ENCODE measurements around the gene LGALS3. TPM values are rescaled to one million over a fixed set of nuclear protein-coding genes. Genes with fewer than 3 reads are reported as not detected.

The LGALS3 gene
- total RNA-seq, 4 donors from 2014 or later: 68.0 to 124 (median 80.6) TPM

DNA sequence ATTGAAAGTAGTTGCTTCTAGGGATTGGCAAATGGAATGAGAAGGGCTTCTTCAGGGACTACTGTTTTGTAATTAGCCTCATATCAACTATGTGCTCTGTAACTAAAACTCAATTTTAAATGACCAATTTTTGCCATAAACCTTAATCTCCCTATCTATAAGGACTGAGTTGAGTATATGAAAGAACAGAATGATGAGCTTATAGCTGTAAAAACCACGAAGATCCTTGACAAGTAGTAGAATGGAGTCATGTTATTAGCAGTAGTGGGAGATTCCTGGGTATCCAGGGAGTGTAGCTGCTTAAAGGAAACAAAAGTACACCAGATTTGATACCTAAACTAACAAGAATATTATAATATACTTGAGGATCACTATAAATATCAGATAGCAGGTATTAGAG lies 28.0 kb downstream of the LGALS3 start:
- no peak overlapping the region for H3K27ac ChIP-seq
- no peak for DNase-seq
- TF ChIP-seq, protein P1, sequence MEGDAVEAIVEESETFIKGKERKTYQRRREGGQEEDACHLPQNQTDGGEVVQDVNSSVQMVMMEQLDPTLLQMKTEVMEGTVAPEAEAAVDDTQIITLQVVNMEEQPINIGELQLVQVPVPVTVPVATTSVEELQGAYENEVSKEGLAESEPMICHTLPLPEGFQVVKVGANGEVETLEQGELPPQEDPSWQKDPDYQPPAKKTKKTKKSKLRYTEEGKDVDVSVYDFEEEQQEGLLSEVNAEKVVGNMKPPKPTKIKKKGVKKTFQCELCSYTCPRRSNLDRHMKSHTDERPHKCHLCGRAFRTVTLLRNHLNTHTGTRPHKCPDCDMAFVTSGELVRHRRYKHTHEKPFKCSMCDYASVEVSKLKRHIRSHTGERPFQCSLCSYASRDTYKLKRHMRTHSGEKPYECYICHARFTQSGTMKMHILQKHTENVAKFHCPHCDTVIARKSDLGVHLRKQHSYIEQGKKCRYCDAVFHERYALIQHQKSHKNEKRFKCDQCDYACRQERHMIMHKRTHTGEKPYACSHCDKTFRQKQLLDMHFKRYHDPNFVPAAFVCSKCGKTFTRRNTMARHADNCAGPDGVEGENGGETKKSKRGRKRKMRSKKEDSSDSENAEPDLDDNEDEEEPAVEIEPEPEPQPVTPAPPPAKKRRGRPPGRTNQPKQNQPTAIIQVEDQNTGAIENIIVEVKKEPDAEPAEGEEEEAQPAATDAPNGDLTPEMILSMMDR (IDR thresholded peaks at IDR 0.05 in 4 of 5, conservative IDR thresholded peaks at IDR 0.05 in 1 of 5): no peak
- no peak for TF ChIP-seq POLR2A (IDR thresholded peaks at IDR 0.05)
- no peak overlapping the region for H3K4me3 ChIP-seq
- no peak for ATAC-seq
- in situ Hi-C loops (cut with MboI; ENCODE audit: low sequenced_read_pairs in 4 of 4): loop anchor here in 3 of 4 donors (5.0 kb wide), 1 partner anchor 65 kb away; no protein-coding TSS in a partner anchor
- no peaks in the 10 kb centered on the region for H3K4me1 ChIP-seq
- H3K36me3 ChIP-seq: no peaks in the 10 kb centered on the region
- H3K27me3 ChIP-seq: no peaks in the 10 kb centered on the region
- no peaks in the 10 kb centered on the region for H3K9me3 ChIP-seq
- intact Hi-C loops (cut with DNase I; ENCODE audit: low total_unique reads): no loop called here

DNA sequence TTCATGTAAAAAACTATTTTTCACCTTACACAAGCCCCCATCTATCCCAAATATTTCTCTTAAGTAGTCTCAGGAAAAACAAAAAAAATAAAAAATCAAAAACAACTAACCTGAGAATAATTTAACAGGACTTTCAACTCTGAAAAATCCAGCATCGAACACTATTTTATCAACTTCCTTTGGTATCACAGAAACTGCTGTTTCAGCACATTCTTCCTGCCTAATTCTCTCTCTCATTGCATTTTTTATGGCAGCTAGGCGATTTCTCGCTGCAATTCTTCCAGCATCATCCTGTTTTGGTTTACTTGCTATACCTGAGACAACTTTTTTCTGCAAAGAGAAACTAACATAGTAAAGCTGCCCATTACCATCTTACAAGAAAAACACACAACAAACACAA lies 29.4 kb downstream of the LGALS3 start:
- Histone ChIP-seq H3K9me3 (no peaks in the 10 kb centered on the region), H3K36me3 (no peaks in the 10 kb centered on the region), H3K4me1 (no peaks in the 10 kb centered on the region), H3K4me3 (no peak overlapping the region), H3K27me3 (no peaks in the 10 kb centered on the region), H3K27ac (no peak overlapping the region)
- ATAC-seq (no peak), DNase-seq (no peak)
- no peak for TF ChIP-seq POLR2A (IDR thresholded peaks at IDR 0.05)
- TF ChIP-seq, protein P1 (IDR thresholded peaks at IDR 0.05 in 4 of 5, conservative IDR thresholded peaks at IDR 0.05 in 1 of 5): no peak
- intact Hi-C loops (cut with DNase I; ENCODE audit: low total_unique reads) (no loop called here), in situ Hi-C loops (cut with MboI; ENCODE audit: low sequenced_read_pairs in 4 of 4) (loop anchor here in 3 of 4 donors (5.0 kb wide), 1 partner anchor 66 kb away; no protein-coding TSS in a partner anchor)

DNA sequence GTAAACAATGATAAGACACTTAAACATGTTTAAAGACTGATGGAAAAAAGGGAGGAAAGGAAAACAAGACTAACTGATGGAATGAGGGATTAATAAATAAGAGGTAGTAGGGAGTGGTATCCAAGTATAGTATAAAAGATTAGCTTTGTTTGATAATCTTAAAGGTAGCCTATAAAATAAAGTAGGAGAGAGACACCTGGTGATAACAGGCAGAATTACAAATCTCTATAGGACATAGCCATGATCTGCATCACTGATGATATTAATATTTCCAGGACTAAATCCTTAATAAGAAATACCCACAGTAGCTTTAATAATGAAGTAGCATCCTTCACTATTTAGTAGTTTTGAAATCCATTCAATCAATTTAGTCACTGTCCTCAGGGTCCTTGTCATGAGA lies 31.9 kb downstream of the LGALS3 start:
- Histone ChIP-seq H3K4me1 (no peaks in the 10 kb centered on the region), H3K27ac (no peak overlapping the region), H3K4me3 (no peak overlapping the region), H3K27me3 (no peaks in the 10 kb centered on the region), H3K36me3 (no peaks in the 10 kb centered on the region), H3K9me3 (no peaks in the 10 kb centered on the region)
- intact Hi-C loops (cut with DNase I; ENCODE audit: low total_unique reads): loop anchor here (2.0 kb wide), 1 partner anchor 72 kb away; no protein-coding TSS in a partner anchor
- ATAC-seq (no peak), DNase-seq (no peak)
- TF ChIP-seq, protein P1 (IDR thresholded peaks at IDR 0.05 in 4 of 5, conservative IDR thresholded peaks at IDR 0.05 in 1 of 5): peak in 3 of 5 experiments; percentile 42 to 57 (median 56)
- TF ChIP-seq POLR2A (IDR thresholded peaks at IDR 0.05): no peak
- in situ Hi-C loops (cut with MboI; ENCODE audit: low sequenced_read_pairs in 4 of 4): no loop called here

DNA sequence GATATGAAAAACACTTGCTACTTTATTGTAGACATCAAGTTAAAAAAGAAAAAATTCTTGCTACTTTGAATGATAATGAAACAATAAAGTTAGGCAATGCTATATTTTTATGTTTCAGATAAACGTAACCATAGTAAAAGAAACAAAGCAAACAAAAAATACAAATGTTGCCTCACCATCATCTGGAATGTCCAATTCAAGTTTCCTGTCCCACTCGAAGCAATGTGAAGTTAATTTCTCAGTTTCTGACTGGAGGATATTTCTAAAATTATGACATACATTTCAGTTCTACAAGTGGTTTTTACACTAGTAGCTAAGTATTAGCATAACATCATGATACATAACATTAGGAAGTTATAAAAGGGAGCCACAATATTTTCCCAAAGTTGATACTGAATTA lies 41.5 kb downstream of the LGALS3 start:
- no peak for TF ChIP-seq POLR2A (IDR thresholded peaks at IDR 0.05)
- TF ChIP-seq, protein P1 (IDR thresholded peaks at IDR 0.05 in 4 of 5, conservative IDR thresholded peaks at IDR 0.05 in 1 of 5): no peak
- Histone ChIP-seq H3K4me1 (no peaks in the 10 kb centered on the region), H3K4me3 (no peak overlapping the region), H3K36me3 (no peaks in the 10 kb centered on the region), H3K27ac (no peak overlapping the region), H3K27me3 (no peaks in the 10 kb centered on the region), H3K9me3 (no peaks in the 10 kb centered on the region)
- intact Hi-C loops (cut with DNase I; ENCODE audit: low total_unique reads) (no loop called here), in situ Hi-C loops (cut with MboI; ENCODE audit: low sequenced_read_pairs in 4 of 4) (no loop called here)
- no peak for DNase-seq
- ATAC-seq: no peak

DNA sequence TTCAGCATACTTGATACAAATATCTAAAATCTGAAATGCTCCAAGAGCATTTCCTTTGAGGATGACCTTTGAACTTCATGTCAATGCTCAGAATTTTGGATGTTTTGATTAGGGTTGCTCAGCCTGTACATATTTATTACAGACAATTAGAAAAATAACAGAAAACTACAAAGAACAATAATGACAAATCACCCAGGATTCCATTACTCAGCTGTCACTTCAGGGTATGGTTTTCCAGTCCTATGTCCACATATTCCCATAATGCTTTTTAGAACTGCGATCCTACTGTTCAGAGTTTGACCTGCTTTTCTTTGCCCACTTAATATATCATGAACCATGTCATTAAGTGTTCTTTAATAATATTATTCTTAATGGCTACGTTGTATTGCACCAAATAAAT lies 51.0 kb downstream of the LGALS3 start:
- intact Hi-C loops (cut with DNase I; ENCODE audit: low total_unique reads) (no loop called here), in situ Hi-C loops (cut with MboI; ENCODE audit: low sequenced_read_pairs in 4 of 4) (no loop called here)

More for the DNA sequence above, 51.0 kb downstream of the LGALS3 start:
- TF ChIP-seq POLR2A (IDR thresholded peaks at IDR 0.05): no peak
- TF ChIP-seq, protein P1 (IDR thresholded peaks at IDR 0.05 in 4 of 5, conservative IDR thresholded peaks at IDR 0.05 in 1 of 5): no peak
- H3K4me1 ChIP-seq: no peaks in the 10 kb centered on the region
- H3K27ac ChIP-seq: no peak overlapping the region
- no peak for DNase-seq
- H3K27me3 ChIP-seq: no peaks in the 10 kb centered on the region
- H3K36me3 ChIP-seq: no peaks in the 10 kb centered on the region
- no peaks in the 10 kb centered on the region for H3K9me3 ChIP-seq
- no peak overlapping the region for H3K4me3 ChIP-seq
- no peak for ATAC-seq

Measured in gastrocnemius medialis (tissue), 4 donors.